GM13976 (cell line): Measurements from ENCODE around the gene OSBPL2.

ENCODE experiments used
- DNase-seq: peaks from one replicate; pipeline ENCODE4 v3.0.0; 2012; ENCODE audit warnings: low spot score
- in situ Hi-C: fragments of 300-500 bp; cut with MboI; formaldehyde crosslinking; loops from one replicate; pipeline ENCODE4 v1.12.0; 2022; ENCODE audit warnings: low sequenced_read_pairs, mixed read lengths, inconsistent platforms; ENCODE audit not compliant: unreplicated experiment
- TF ChIP-seq, protein P1 (sequence below): IDR thresholded peaks from 2 replicates; pipeline ENCODE4 v1.5.1; 2012; ENCODE audit warnings: borderline replicate concordance, mild to moderate bottlenecking; ENCODE audit not compliant: insufficient read depth; ENCODE audit errors: extremely low read depth, missing control alignments, control extremely low read depth

Gene OSBPL2

GRCh38 chr20:62322492-62323041, 84.2 kb downstream of the OSBPL2 start:
- DNase-seq: no peak
- in situ Hi-C loops: no loop called here
- TF ChIP-seq, protein P1, sequence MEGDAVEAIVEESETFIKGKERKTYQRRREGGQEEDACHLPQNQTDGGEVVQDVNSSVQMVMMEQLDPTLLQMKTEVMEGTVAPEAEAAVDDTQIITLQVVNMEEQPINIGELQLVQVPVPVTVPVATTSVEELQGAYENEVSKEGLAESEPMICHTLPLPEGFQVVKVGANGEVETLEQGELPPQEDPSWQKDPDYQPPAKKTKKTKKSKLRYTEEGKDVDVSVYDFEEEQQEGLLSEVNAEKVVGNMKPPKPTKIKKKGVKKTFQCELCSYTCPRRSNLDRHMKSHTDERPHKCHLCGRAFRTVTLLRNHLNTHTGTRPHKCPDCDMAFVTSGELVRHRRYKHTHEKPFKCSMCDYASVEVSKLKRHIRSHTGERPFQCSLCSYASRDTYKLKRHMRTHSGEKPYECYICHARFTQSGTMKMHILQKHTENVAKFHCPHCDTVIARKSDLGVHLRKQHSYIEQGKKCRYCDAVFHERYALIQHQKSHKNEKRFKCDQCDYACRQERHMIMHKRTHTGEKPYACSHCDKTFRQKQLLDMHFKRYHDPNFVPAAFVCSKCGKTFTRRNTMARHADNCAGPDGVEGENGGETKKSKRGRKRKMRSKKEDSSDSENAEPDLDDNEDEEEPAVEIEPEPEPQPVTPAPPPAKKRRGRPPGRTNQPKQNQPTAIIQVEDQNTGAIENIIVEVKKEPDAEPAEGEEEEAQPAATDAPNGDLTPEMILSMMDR: no peak

- in situ Hi-C loops: no loop called here
- TF ChIP-seq, protein P1: no peak
- no peak for DNase-seq
Observed at GRCh38 chr20:62323146-62323979, 85.0 kb downstream of the OSBPL2 start.

DNA sequence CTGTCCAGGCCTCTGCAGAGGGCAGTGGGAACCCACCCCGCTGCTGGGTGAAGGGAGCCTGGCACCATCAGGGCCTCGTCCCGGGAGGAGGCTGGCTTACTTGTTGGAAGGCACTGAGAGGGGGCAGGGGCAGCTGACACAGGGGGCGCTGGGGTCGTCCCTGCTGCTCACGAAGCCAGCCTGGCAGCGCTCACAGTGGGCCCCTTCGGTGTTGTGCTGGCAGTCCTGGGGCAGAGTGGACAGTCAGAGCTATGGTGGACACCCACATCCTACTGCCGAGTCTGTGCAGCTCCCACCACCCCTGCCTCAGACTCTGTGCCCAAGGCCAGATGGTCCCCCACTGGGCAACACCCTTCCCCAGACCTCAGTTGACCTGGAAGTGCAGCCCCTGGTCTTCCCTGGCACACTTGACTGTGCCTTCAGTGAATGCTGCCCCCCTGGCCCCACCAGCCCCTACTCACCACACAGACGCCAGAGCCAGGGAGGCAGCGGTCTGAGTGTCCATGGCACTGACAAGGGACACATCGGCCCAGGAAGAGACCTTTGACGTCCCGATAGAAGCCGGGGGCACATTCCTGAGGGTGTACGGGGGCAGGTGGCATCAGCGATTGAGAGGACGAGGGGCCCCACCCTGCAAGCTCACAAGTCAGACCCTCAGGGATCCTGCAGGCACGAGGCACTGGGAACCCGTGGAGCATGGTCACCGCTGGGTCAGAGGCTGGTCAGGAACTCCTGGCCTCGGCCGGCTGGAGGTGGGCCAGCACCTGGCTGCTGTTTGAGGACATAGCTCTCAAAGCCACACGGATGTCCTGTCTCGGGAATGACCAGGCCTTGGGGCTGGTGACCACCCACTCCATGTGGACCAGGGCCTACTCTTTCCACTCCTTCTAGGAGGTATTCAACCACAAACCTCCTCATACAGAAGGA, 85.9 kb downstream of the OSBPL2 start:
- TF ChIP-seq, protein P1: no peak
- DNase-seq: no peak
- in situ Hi-C loops: no loop called here

- in situ Hi-C loops: no loop called here
- TF ChIP-seq, protein P1: no peak
- DNase-seq: no peak
Observed at GRCh38 chr20:62325172-62325905, 87.0 kb downstream of the OSBPL2 start.

DNA sequence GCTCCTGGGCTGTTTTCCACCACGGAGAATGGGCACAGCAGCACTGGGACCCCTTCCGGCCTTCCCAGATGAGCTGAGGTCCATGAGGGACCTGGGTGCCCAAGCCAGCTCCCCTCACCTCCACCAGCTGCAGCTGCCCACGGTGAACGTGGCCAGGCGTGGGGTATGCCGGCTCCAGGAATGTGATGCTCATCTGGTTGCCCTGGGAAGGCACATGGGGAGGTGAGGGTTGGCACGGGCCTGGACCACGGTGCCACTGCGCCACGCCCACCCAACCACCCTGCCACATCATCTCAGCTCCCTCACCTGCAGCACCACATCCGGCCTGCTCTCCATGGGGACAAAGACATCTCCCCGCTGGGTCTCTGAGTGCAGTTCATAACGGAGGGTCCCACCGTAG, 88.2 kb downstream of the OSBPL2 start:
- in situ Hi-C loops: no loop called here
- no peak for DNase-seq
- TF ChIP-seq, protein P1: no peak

GRCh38 chr20:62326959-62327725, 88.8 kb downstream of the OSBPL2 start:
- TF ChIP-seq, protein P1: no peak
- no peak for DNase-seq
- in situ Hi-C loops: no loop called here
